Upper lobe of left lung (tissue), 6 donors: ENCODE data around the gene SLC35B2. TPM values are rescaled to one million over a fixed set of nuclear protein-coding genes. Genes with fewer than 3 reads are reported as not detected.

ENCODE experiments used
- ATAC-seq, 2 donors: fragments of 200-7000 bp; cut with Tn5 transposase; one replicate each; pipeline ENCODE4 v1.9.1; 2022; ENCODE audit warnings: mild to moderate bottlenecking in 2 of 2, moderate library complexity in 2 of 2; ENCODE audit not compliant: low FRiP score in 2 of 2
- DNase-seq, 2 donors: peaks; one replicate each; pipeline ENCODE4 v3.0.0-alpha.2; 2019 to 2020
- H3K27ac ChIP-seq, 4 donors: fragments of 200-600 bp; sonication (generic); one replicate each; pipeline ENCODE4 v1.5.1; 2016 to 2019
- H3K27me3 ChIP-seq, 4 donors: fragments of 200-600 bp; sonication (generic); one replicate each; pipeline ENCODE4 v1.5.1; 2017 to 2019
- H3K36me3 ChIP-seq, 4 donors: fragments of 200-600 bp; sonication (generic); one replicate each; pipeline ENCODE4 v1.5.1; 2016 to 2019
- H3K4me1 ChIP-seq, 4 donors: fragments of 200-600 bp; sonication (generic); one replicate each; pipeline ENCODE4 v1.5.1; 2018 to 2019
- H3K4me3 ChIP-seq, 4 donors: fragments of 200-600 bp; sonication (generic); one replicate each; pipeline ENCODE4 v1.5.1; 2017 to 2019; ENCODE audit warnings: mild to moderate bottlenecking in 2 of 4, moderate library complexity in 1 of 4
- H3K9me3 ChIP-seq, 4 donors: fragments of 200-600 bp; sonication (generic); one replicate each; pipeline ENCODE4 v1.5.1; 2018 to 2019
- EP300 ChIP-seq, 4 donors: sonication (generic); formaldehyde crosslinking; IDR thresholded peaks; one replicate each; pipeline ENCODE4 v1.5.1; 2017; ENCODE audit warnings: antibody characterized with exemption in 4 of 4, control low read depth in 2 of 4
- POLR2A ChIP-seq, 4 donors: fragments of 450-650 bp; IDR thresholded peaks; one replicate each; pipeline ENCODE4 v1.5.1; 2016 to 2017; ENCODE audit warnings: antibody characterized with exemption in 4 of 4, mild to moderate bottlenecking in 2 of 4
- POLR2AphosphoS5 ChIP-seq, 2 donors: sonication (generic); formaldehyde crosslinking; IDR thresholded peaks; one replicate each; pipeline ENCODE4 v1.5.1; 2017; ENCODE audit warnings: antibody characterized with exemption in 2 of 2
- WGBS, 2 donors: methylation state at CpG; one replicate each; pipeline ENCODE4 v1.1.5; 2017 to 2018; 5-methylcytosine and 5-hydroxymethylcytosine counted together
- total RNA-seq, 6 donors: library from RNA; depleted of rRNA in 4 of 6; stranded (reverse); fragments of >200 nt in 4 of 6; gene quantifications; one replicate each; pipeline versions ENCODE4 v1.1.0 to v1.2.1, GENCODE V29; 2016 to 2021
- TF ChIP-seq, protein P1 (sequence below), 6 experiments: fragments of 450-650 bp in 4 of 6; fragments of 200-600 bp in 2 of 6; sonication (generic) in 2 of 6; IDR thresholded peaks; one replicate each; pipeline ENCODE4 v1.5.1; 2016 to 2019; ENCODE audit warnings: antibody characterized with exemption in 6 of 6
- donor health status: DM: no; HTN: no; CAD: no; lungs with moderate emphysema.
- donor health status: DM: no; HTN: yes; CAD: no; lungs with severe emphysema.

SLC35B2 gene
- total RNA-seq, 6 donors from 2014 or later = 14.6 to 44.8 (median 29.8) TPM

DNA sequence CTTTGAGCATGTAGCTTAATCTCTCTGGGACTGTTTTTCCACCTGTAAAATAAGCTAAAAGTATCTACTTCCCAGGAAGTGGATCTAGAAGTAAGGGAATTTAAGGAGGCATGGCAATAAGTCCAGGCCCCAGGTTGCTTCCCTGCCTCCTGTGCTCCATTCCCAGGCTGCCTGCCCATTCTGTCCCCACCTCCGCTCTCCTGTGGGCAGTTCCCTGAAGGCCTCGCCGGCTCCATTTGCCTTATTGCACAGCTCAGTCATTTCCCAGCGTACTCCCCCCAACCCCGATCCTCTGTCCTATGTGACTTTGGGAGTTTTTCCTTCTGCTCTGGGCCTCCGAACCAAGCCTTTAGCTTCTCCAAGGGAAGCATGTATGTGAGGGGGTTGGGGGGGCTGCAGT lies 29.3 kb downstream of the SLC35B2 start:
- WGBS, 2 donors = 92 to 96% methylated on average over 6 of the region's 6 CpGs
- no peak for ATAC-seq
- Histone ChIP-seq H3K36me3 (peaks cover 0 to 35% (median 22%) of the 10 kb centered on the region in 4 donors), H3K27ac (no peak overlapping the region), H3K4me1 (peaks cover 21 to 36% (median 31%) of the 10 kb centered on the region in 4 donors), H3K27me3 (no peaks in the 10 kb centered on the region), H3K9me3 (no peaks in the 10 kb centered on the region), H3K4me3 (no peak overlapping the region)
- no peak for DNase-seq
- TF ChIP-seq EP300 (IDR thresholded peaks at IDR 0.05) = no peak
- no peak for TF ChIP-seq POLR2A (IDR thresholded peaks at IDR 0.05)
- TF ChIP-seq, protein P1, sequence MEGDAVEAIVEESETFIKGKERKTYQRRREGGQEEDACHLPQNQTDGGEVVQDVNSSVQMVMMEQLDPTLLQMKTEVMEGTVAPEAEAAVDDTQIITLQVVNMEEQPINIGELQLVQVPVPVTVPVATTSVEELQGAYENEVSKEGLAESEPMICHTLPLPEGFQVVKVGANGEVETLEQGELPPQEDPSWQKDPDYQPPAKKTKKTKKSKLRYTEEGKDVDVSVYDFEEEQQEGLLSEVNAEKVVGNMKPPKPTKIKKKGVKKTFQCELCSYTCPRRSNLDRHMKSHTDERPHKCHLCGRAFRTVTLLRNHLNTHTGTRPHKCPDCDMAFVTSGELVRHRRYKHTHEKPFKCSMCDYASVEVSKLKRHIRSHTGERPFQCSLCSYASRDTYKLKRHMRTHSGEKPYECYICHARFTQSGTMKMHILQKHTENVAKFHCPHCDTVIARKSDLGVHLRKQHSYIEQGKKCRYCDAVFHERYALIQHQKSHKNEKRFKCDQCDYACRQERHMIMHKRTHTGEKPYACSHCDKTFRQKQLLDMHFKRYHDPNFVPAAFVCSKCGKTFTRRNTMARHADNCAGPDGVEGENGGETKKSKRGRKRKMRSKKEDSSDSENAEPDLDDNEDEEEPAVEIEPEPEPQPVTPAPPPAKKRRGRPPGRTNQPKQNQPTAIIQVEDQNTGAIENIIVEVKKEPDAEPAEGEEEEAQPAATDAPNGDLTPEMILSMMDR (IDR thresholded peaks at IDR 0.05) = no peak
- no peak for TF ChIP-seq POLR2AphosphoS5 (IDR thresholded peaks at IDR 0.05)

DNA sequence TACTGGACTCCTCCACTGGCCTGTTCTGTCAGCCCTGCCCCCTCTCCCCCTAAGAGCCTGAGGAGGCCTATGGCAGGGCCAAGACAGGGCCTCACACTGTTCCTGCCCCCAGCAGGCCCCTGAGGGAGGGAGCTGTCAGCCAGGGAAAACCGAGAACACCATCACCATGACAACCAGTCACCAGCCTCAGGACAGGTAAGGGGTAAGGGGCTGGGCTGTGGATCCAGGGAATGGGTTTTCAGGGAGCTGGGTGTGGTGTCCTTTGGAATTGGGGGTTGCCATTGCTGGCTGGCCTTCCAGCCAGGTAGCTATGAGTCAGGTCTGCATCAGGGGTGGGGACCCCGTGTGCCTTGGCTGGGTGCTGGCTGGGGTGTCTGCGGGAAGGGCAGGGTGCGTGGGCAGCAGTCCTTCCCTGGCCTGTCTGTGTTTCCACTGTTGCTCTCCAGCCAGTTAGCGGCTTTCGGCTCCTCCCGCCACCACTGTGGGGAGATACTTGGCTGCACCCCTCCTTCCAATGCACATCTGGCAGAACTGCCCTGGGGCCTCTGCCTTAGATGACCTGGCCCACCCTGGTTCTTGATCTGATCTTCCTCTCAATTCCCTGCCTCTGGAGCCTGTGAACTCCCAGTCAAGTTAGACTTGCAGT lies 30.1 kb downstream of the SLC35B2 start:
- H3K9me3 ChIP-seq = no peaks in the 10 kb centered on the region
- ATAC-seq (no peak), DNase-seq (no peak)
- peaks cover 0 to 28% (median 19%) of the 10 kb centered on the region in 4 donors for H3K36me3 ChIP-seq
- H3K27me3 ChIP-seq = no peaks in the 10 kb centered on the region
- peaks cover 29 to 44% (median 38%) of the 10 kb centered on the region in 4 donors for H3K4me1 ChIP-seq
- TF ChIP-seq POLR2A (IDR thresholded peaks at IDR 0.05) (no peak), EP300 (IDR thresholded peaks at IDR 0.05) (no peak), POLR2AphosphoS5 (IDR thresholded peaks at IDR 0.05) (no peak)
- TF ChIP-seq, protein P1 (IDR thresholded peaks at IDR 0.05) = no peak
- H3K27ac ChIP-seq = peak overlapping the region in 2 of 4 donors; percentile 3 to 43
- 92 to 94% methylated on average over 6 of the region's 7 CpGs for WGBS, 2 donors
- H3K4me3 ChIP-seq = no peak overlapping the region

DNA sequence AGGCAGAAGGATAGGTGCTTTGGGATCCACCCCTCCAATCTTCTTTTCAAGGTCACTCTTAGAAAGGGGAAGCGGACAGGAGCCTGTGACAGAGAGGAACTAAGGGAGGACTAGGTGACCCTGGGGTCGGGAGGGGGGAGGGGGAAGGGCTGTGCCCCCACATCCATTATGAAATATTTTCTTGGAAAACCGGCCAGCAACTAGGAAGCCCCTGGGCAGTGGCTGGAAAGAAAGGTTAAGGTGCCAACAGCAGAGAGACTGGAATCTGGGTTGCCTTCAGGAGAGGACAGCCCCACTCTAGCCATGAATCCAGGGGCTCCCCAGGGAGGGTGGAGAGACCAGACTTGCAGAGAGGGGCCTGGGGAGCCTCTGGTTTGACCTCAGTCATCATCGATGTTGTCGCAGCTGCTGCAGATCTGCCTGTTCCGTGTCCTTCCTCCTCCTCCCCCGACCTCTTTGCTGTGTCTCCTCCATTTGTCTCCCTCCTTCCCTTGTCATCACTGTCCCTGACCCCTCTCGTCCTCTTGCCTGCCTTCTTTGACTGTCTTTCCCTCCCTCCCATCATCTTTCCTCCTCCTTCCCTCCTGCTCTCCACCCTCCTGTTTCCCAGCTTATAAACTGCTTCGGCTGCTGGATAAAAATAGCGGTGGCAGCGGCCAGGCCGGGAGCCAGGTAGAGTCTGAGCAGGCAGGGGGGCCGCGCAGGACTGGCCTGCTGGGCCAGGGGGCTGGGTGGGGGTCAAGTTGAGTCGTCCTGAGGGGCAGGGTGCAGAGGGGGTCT lies 30.8 kb downstream of the SLC35B2 start:
- ATAC-seq (no peak), DNase-seq (no peak)
- peaks cover 36 to 51% (median 46%) of the 10 kb centered on the region in 4 donors for H3K4me1 ChIP-seq
- H3K9me3 ChIP-seq = no peaks in the 10 kb centered on the region
- TF ChIP-seq POLR2AphosphoS5 (IDR thresholded peaks at IDR 0.05) = no peak
- no peak for TF ChIP-seq EP300 (IDR thresholded peaks at IDR 0.05)
- WGBS, 2 donors = 64 to 70% methylated on average over 15 of the region's 15 CpGs
- peak overlapping the region in 2 of 4 donors; percentile 3 to 43 for H3K27ac ChIP-seq
- H3K27me3 ChIP-seq = no peaks in the 10 kb centered on the region
- H3K4me3 ChIP-seq = no peak overlapping the region
- H3K36me3 ChIP-seq = peaks cover 0 to 21% (median 16%) of the 10 kb centered on the region in 4 donors

DNA sequence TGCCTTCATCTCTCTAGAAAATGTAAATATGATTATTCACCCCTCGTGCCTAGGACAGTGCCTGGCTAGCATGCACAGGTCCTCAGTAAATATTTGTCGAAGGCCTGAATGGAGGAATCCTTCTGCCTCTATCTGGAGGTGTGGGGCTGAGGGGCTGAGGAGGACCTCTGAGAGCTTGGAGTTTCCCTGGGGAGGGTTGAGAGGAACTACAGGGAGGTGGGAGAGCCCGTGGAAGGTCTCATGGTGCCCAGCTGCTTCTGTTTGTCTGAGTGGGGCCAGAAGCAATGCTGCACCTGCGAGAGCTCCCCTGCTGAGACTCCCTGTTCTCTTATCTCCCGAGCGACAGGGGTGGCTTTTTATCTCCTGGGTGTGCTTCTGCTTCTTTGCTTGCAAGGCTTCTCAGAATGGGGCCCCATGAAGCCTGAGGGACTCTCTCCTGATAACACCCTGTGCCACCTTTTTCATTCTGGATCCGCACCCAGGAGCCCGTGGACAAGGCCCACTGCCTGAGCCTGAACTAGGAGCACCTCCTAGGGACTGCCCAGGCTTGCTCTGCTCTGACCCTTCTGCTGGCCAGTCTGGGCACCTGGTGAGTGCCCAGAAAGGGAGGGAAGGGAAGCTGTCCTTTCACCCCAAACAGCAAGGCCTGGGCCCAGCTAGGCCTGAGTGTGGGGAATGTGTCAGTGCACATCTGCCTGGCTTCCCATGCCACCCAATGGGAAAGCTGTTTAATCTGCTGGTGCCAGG lies 31.6 kb downstream of the SLC35B2 start:
- ATAC-seq (no peak), DNase-seq (no peak)
- Histone ChIP-seq H3K9me3 (no peaks in the 10 kb centered on the region), H3K36me3 (peaks cover 0 to 15% (median 12%) of the 10 kb centered on the region in 4 donors), H3K4me1 (peaks cover 41 to 59% (median 54%) of the 10 kb centered on the region in 4 donors), H3K27me3 (no peaks in the 10 kb centered on the region), H3K4me3 (no peak overlapping the region), H3K27ac (no peak overlapping the region)
- 85 to 90% methylated on average over 8 of the region's 8 CpGs for WGBS, 2 donors
- no peak for TF ChIP-seq POLR2AphosphoS5 (IDR thresholded peaks at IDR 0.05)
- TF ChIP-seq POLR2A (IDR thresholded peaks at IDR 0.05) = no peak
- TF ChIP-seq, protein P1 (IDR thresholded peaks at IDR 0.05) = no peak
- no peak for TF ChIP-seq EP300 (IDR thresholded peaks at IDR 0.05)

DNA sequence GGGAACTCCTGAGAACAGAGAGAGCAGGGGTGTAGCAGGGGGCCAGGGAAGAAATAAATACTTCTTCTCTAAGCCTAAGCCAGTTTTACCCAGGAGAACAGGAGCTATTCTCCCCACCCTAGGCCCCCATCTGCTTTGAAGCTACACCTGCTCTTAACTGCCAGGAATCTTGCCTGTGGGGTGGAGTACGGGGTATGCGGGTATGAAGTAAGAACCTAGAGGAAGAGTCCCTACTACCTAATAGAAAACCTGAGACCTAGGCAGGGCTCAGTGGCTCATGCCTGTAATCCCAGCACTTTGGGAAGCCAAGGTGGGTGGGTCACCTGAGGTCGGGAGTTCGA lies 32.4 kb downstream of the SLC35B2 start:
- ATAC-seq = no peak
- no peaks in the 10 kb centered on the region for H3K9me3 ChIP-seq
- TF ChIP-seq POLR2A (IDR thresholded peaks at IDR 0.05) (no peak), POLR2AphosphoS5 (IDR thresholded peaks at IDR 0.05) (no peak), EP300 (IDR thresholded peaks at IDR 0.05) (no peak)
- TF ChIP-seq, protein P1 (IDR thresholded peaks at IDR 0.05) = no peak
- no peak overlapping the region for H3K4me3 ChIP-seq
- H3K36me3 ChIP-seq = peaks cover 0 to 7% (median 5%) of the 10 kb centered on the region in 4 donors
- no peak overlapping the region for H3K27ac ChIP-seq
- H3K27me3 ChIP-seq = no peaks in the 10 kb centered on the region
- DNase-seq = no peak
- peaks cover 42 to 65% (median 60%) of the 10 kb centered on the region in 4 donors for H3K4me1 ChIP-seq
- 91 to 95% methylated on average over 4 of the region's 4 CpGs for WGBS, 2 donors
